ENCODE measurements around the gene GSTA2. TPM values are rescaled to one million over a fixed set of nuclear protein-coding genes. Genes with fewer than 3 reads are reported as not detected.
"Not testable (repeated sequence)": the region's sequence is repeated elsewhere in the genome, so short reads cannot be mapped to it uniquely, and the experiment has no call there.

Gene GSTA2
- total and polyA plus RNA-seq, 2 of the 13 experiments (the other 11 are each of a cell fraction or from before 2014, with no cell fraction given) = 0.75 to 13.7 TPM

- TF ChIP-seq ZNF574 (CRISPR knock-in tag; IDR thresholded peaks at IDR 0.05) (0 out of 2 replicates have a peak, but pooled peaks have one; percentile 39), ZNF281 (CRISPR knock-in tag; IDR thresholded peaks at IDR 0.05; ENCODE audit: borderline replicate concordance) (peak; percentile 98), ZNF350 (CRISPR knock-in tag; IDR thresholded peaks at IDR 0.05; ENCODE audit: borderline replicate concordance, low read depth) (peak; percentile 48; the same call in 1 of the 2 replicates), ZMYM3 (CRISPR knock-in tag; IDR thresholded peaks at IDR 0.05) (peak; percentile 60; the same call in 1 of the 2 replicates), MIER3 (CRISPR knock-in tag; IDR thresholded peaks at IDR 0.05; ENCODE audit: borderline replicate concordance) (peak; percentile 23; the same call in 1 of the 2 replicates), ZMYM4 (CRISPR knock-in tag; IDR thresholded peaks at IDR 0.05) (peak; percentile 95), FOXA3 (CRISPR knock-in tag; IDR thresholded peaks at IDR 0.05) (peak; percentile 87), MED8 (CRISPR knock-in tag; IDR thresholded peaks at IDR 0.05; ENCODE audit: insufficient replicate concordance) (peak; percentile 1), SALL1 (CRISPR knock-in tag; IDR thresholded peaks at IDR 0.05) (peak; percentile 90)
- TF ChIP-seq, protein P1, sequence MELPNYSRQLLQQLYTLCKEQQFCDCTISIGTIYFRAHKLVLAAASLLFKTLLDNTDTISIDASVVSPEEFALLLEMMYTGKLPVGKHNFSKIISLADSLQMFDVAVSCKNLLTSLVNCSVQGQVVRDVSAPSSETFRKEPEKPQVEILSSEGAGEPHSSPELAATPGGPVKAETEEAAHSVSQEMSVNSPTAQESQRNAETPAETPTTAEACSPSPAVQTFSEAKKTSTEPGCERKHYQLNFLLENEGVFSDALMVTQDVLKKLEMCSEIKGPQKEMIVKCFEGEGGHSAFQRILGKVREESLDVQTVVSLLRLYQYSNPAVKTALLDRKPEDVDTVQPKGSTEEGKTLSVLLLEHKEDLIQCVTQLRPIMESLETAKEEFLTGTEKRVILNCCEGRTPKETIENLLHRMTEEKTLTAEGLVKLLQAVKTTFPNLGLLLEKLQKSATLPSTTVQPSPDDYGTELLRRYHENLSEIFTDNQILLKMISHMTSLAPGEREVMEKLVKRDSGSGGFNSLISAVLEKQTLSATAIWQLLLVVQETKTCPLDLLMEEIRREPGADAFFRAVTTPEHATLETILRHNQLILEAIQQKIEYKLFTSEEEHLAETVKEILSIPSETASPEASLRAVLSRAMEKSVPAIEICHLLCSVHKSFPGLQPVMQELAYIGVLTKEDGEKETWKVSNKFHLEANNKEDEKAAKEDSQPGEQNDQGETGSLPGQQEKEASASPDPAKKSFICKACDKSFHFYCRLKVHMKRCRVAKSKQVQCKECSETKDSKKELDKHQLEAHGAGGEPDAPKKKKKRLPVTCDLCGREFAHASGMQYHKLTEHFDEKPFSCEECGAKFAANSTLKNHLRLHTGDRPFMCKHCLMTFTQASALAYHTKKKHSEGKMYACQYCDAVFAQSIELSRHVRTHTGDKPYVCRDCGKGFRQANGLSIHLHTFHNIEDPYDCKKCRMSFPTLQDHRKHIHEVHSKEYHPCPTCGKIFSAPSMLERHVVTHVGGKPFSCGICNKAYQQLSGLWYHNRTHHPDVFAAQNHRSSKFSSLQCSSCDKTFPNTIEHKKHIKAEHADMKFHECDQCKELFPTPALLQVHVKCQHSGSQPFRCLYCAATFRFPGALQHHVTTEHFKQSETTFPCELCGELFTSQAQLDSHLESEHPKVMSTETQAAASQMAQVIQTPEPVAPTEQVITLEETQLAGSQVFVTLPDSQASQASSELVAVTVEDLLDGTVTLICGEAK (IDR thresholded peaks at IDR 0.05) = not testable (repeated sequence)
- TF ChIP-seq, protein P1 (CRISPR knock-in tag; IDR thresholded peaks at IDR 0.05) = peak; percentile 34; the same call in 1 of the 2 replicates
Measured at GRCh38 chr6:52776711-52777351, 13.6 kb upstream of the GSTA2 start (continued).
